Panc1 (cell line): ENCODE data around the gene CHST6. TPM values are rescaled to one million over a fixed set of nuclear protein-coding genes. Genes with fewer than 3 reads are reported as not detected.

Source experiments
- ATAC-seq: fragments of 200-7000 bp; cut with Tn5 transposase; 2 replicates; pipeline ENCODE4 v1.9.1; 2020; ENCODE audit warnings: mild to moderate bottlenecking, moderate library complexity
- BruUV-seq: library from RNA; stranded (reverse); fragments of 400-500 nt; replicated peaks from 2 replicates; lab custom pipeline; 2021; lab: Mats Ljungman, UMichigan
- CTCF ChIA-PET: fragments of 300-600 bp; sonication (Branson Sonifier 250); formaldehyde crosslinking; loops from one replicate; lab custom pipeline; 2022; ENCODE audit warnings: antibody characterized with exemption; lab: Charles Lee
- POLR2A ChIA-PET: fragments of 300-600 bp; sonication (Branson Sonifier 250); formaldehyde crosslinking; loops from one replicate; lab custom pipeline; 2022; ENCODE audit warnings: antibody characterized with exemption; lab: Charles Lee
- DNase-seq: peaks from one replicate; pipeline ENCODE4 v3.0.0-alpha.2; 2010; ENCODE audit warnings: low read depth, low spot score
- H3K27ac ChIP-seq: 2 replicates; pipeline ENCODE4 v1.5.1; 2011; ENCODE audit warnings: mild to moderate bottlenecking, low read length, inconsistent platforms
- H3K27me3 ChIP-seq: fragments of 200-500 bp; sonication (Bioruptor generic); 2 replicates; pipeline ENCODE4 v1.6.0; 2014; ENCODE audit warnings: low read length, inconsistent platforms; ENCODE audit not compliant: control insufficient read depth, insufficient read depth
- H3K36me3 ChIP-seq: fragments of 200-500 bp; sonication (Bioruptor generic); 2 replicates; pipeline ENCODE4 v1.5.1; 2014; ENCODE audit warnings: inconsistent platforms, mild to moderate bottlenecking, low read length, moderate library complexity; ENCODE audit not compliant: control insufficient read depth, insufficient read depth
- H3K4me1 ChIP-seq: 2 replicates; pipeline ENCODE4 v1.5.1; 2011; ENCODE audit warnings: inconsistent platforms, mild to moderate bottlenecking, low read length, moderate library complexity; ENCODE audit not compliant: control insufficient read depth, insufficient read depth
- H3K4me3 ChIP-seq, 2 experiments: 2 replicates each; pipeline ENCODE4 v1.5.1; 2011 to 2012; ENCODE audit warnings: low read depth in 2 of 2, low read length in 2 of 2, mild to moderate bottlenecking in 2 of 2, inconsistent platforms in 1 of 2, moderate library complexity in 1 of 2
- H3K9me3 ChIP-seq: fragments of 200-500 bp; sonication (Bioruptor generic); 2 replicates; pipeline ENCODE4 v1.5.1; 2014; ENCODE audit warnings: low read depth, mild to moderate bottlenecking, inconsistent platforms, low read length, moderate library complexity; ENCODE audit not compliant: control insufficient read depth, insufficient read depth
- POLR2AphosphoS5 ChIP-seq: IDR thresholded peaks from 2 replicates; pipeline ENCODE4 v1.6.1; 2012; ENCODE audit warnings: mild to moderate bottlenecking, low read depth, low read length, moderate library complexity
- REST ChIP-seq, 2 experiments: IDR thresholded peaks; 2 replicates each; pipeline ENCODE4 v1.6.1; 2011 to 2012; ENCODE audit warnings: low read depth in 2 of 2, control low read depth in 1 of 2, low read length in 1 of 2, mild to moderate bottlenecking in 1 of 2, moderate library complexity in 1 of 2; ENCODE audit not compliant: insufficient read depth in 1 of 2
- SIN3A ChIP-seq: IDR thresholded peaks from 2 replicates; pipeline ENCODE4 v1.6.1; 2012; ENCODE audit warnings: low read depth, mild to moderate bottlenecking, low read length, moderate library complexity, borderline replicate concordance; ENCODE audit not compliant: insufficient read depth
- TCF7L2 ChIP-seq: IDR thresholded peaks from 2 replicates; pipeline ENCODE4 v1.6.1; 2011; ENCODE audit warnings: mild to moderate bottlenecking, low read depth, low read length, inconsistent platforms
- in situ Hi-C: cut with HindIII; loops from 2 replicates; pipeline ENCODE4 v1.10.0; 2016; ENCODE audit warnings: low sequenced_read_pairs, low pct_unique_long_range_greater_than_20kb
- intact Hi-C: fragments of 100-400 bp; cut with micrococcal nuclease; formaldehyde crosslinking; loops from one replicate; pipeline ENCODE4 v1.10.0; 2022; ENCODE audit not compliant: unreplicated experiment
- total RNA-seq: library from RNA; stranded (reverse); gene quantifications from one replicate; pipeline ENCODE4 v1.2.1, GENCODE V29; 2021; ENCODE audit not compliant: unreplicated experiment
- TF ChIP-seq, protein P1 (sequence below): fragments of 450-650 bp; IDR thresholded peaks from 2 replicates; pipeline ENCODE4 v1.5.1; 2017; ENCODE audit warnings: mild to moderate bottlenecking

CHST6 gene
- total RNA-seq, 1 experiment from 2014 or later: 0.05 TPM

DNA sequence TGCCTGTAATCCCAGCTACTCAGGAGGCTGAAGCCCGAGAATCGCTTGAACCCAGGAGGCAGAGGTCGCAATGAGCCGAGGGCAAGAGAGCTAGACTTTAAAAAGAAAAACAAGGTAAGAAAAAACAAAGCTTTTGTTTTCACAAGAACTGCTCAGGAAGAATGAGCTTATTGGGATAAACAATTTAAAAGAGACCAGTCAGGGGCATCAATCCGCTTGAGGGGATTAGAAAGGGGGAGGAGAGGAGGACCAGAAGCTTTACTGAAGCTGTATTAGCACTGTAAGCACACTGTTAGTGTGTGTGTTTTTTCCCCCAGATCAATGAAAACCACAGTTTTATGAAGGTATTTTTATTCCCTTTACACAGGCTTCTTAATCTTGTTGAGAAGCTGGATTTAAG, 39.6 kb downstream of the CHST6 start:
- no peak overlapping the region for H3K27ac ChIP-seq
- no peak for ATAC-seq
- no peaks in the 10 kb centered on the region for H3K36me3 ChIP-seq
- ChIA-PET CTCF (interaction anchor here (0.5 kb wide), 1 partner anchor 53 kb away, joined by 3 read pairs; no protein-coding TSS in a partner anchor), POLR2A (interaction anchor here (1.0 kb wide), 1 partner anchor 11 kb away, joined by 4 read pairs; no protein-coding TSS in a partner anchor)
- no peak overlapping the region for H3K4me3 ChIP-seq
- DNase-seq: no peak
- in situ Hi-C loops (no loop called here), intact Hi-C loops (no loop called here)
- no peaks in the 10 kb centered on the region; the same call in 1 of the 2 replicates for H3K4me1 ChIP-seq
- no peaks in the 10 kb centered on the region for H3K9me3 ChIP-seq
- no peaks in the 10 kb centered on the region for H3K27me3 ChIP-seq
- TF ChIP-seq, protein P1, sequence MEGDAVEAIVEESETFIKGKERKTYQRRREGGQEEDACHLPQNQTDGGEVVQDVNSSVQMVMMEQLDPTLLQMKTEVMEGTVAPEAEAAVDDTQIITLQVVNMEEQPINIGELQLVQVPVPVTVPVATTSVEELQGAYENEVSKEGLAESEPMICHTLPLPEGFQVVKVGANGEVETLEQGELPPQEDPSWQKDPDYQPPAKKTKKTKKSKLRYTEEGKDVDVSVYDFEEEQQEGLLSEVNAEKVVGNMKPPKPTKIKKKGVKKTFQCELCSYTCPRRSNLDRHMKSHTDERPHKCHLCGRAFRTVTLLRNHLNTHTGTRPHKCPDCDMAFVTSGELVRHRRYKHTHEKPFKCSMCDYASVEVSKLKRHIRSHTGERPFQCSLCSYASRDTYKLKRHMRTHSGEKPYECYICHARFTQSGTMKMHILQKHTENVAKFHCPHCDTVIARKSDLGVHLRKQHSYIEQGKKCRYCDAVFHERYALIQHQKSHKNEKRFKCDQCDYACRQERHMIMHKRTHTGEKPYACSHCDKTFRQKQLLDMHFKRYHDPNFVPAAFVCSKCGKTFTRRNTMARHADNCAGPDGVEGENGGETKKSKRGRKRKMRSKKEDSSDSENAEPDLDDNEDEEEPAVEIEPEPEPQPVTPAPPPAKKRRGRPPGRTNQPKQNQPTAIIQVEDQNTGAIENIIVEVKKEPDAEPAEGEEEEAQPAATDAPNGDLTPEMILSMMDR: no peak
- TF ChIP-seq SIN3A (no peak), POLR2AphosphoS5 (no peak), TCF7L2 (no peak), REST (IDR thresholded peaks at IDR 0.05; ENCODE audit: insufficient read depth in 1 of 2, low read depth in 2 of 2, low read length in 1 of 2) (no peak)
- BruUV-seq: no TSS peak

DNA sequence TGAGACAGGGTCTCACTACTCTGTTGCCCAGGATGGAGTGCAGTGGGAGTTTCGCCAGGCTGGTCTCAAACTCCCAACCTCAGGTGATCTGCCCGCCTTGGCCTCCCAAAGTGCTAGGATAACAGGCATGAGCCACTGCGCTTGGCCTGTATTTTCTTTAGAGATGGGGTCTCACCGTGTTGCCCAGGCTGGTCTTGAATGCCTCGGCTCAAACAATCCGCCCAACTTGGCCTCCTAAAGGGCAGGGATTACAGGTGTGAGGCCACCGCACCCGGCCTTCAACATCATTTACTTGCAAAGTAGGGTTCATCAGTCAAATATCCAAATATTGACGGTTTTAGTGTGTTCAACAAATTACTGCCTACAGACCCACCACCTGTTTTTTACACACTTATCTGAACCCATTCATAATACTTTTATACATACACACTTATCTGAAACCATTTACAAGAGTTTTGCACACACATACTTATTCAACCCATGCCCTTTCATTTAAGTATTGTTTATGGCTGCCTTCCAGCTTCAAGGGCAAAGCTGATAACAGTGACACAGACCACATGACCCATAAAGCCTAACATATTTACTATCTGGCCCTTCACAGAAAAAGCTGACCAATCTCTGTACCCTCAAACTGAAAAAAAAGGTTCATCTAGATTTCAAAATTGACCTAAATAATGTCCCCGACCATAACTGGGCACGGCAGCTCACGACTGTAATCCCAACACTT, 42.6 kb downstream of the CHST6 start:
- ChIA-PET CTCF (no interaction called here), POLR2A (no interaction called here)
- Histone ChIP-seq H3K36me3 (peaks cover 2% of the 10 kb centered on the region; the same call in 1 of the 2 replicates), H3K9me3 (no peaks in the 10 kb centered on the region), H3K4me1 (no peaks in the 10 kb centered on the region; the same call in 1 of the 2 replicates), H3K27ac (no peak overlapping the region), H3K27me3 (no peaks in the 10 kb centered on the region), H3K4me3 (no peak overlapping the region)
- in situ Hi-C loops (no loop called here), intact Hi-C loops (no loop called here)
- ATAC-seq (no peak), DNase-seq (no peak)
- no TSS peak for BruUV-seq
- TF ChIP-seq, protein P1: no peak
- TF ChIP-seq TCF7L2: no peak
- no peak for TF ChIP-seq SIN3A
- no peak for TF ChIP-seq POLR2AphosphoS5
